Activated gamma-delta T cell treated with Interleukin-2 at 50 U/mL for 16 hours (primary cell): ENCODE data around the gene MAD2L1BP.

Experiments used
- DNase-seq: peaks from one replicate; pipeline ENCODE4 v3.0.0-alpha.2; 2020

The MAD2L1BP gene

DNA sequence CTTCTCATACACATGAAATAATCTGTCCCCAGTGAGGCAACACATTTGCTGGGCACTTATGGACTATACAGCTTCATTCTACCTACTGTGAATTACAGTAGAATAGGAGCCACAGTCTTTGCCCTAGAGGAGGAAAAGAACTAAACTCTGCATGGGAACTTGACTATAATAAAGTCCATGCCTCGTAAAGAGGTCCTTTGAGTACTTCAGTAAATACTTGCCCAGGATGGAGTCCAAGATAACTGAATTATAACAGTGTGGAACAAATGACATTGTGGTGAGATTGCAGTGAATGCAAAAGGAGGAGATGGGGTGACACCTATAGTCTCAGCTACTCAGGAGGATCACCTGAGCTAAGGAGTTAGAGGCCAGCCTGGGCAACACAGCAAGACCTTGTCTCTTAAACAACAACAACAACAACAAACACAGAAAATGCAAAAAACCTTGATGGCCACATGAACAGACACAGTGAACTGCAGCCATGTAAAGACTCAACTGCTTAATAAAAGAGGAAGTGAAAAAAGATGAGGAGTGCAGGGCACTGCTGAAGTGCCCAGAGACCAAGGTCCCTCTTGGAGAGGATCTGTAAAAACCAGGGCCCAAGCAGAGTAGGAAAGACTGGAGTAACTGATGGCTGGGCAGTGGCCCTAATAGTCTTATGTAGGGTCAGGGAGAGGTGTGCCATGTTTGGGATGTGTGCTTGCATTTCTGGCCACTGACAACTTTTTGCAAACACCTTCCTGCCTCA, 48.2 kb downstream of the MAD2L1BP start:
- DNase-seq, result no peak

- no peak for DNase-seq
Measured at GRCh38 chr6:43687079-43687436, 51.4 kb downstream of the MAD2L1BP start.

DNA sequence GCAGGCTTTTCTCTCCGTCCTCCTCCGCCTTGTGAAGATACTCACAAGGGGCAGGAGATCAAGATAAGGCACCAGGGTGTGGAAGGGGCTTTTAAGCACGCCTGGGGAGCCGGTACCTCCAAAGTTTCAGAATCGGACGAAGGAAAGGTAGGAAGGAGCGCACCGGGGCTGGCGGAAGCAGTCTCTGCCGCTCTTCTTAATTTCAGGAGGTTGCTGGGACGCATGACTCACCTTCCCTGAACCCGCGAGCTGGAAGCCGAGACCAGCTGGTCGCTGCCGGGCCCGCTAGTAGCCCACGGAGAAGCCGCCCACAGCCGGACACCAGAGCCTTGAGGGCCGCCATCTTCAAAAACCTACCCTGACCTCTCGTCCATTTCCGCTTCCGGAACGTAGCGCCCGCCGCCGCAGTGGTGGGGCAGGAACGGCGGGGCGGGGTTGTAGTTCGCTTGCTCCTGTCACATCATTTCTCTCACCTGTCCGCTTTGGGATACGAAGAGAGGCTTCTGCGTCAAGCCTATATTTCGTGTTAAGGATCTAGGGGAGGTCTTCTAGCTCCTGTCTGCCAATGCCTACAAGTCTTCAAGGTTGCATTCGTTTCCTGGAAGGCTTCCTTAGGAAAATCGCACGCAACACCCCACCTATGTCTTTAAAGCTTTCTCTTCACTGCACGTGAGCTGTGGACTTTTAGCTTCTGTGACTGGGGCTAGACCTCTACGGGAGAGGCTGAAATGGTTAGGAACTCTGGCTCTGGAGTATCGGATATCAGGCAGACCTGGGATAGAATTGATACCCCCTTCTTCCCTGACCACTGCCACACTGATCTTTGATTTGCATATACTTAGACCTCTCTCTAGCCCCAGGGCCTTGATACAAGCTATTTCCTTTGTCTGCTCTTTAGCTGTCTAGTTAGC, 52.1 kb downstream of the MAD2L1BP start, which contains the start of gene MRPS18A:
MRPS18A (minus strand) TSS at position 355 of the 911 bp plus-strand sequence; CDS start at position 343, 12 bp downstream.
- DNase-seq, result peak; percentile 75

- no peak for DNase-seq
Measured at GRCh38 chr6:43689421-43689820, 53.8 kb downstream of the MAD2L1BP start.
